ENCODE data around the gene PTPRD. TPM values are rescaled to one million over a fixed set of nuclear protein-coding genes. Genes with fewer than 3 reads are reported as not detected.

The PTPRD gene
- total and polyA plus RNA-seq, 2 of the 4 experiments (the other 2 are of a cell fraction): 0.07 to 0.18 TPM

DNA sequence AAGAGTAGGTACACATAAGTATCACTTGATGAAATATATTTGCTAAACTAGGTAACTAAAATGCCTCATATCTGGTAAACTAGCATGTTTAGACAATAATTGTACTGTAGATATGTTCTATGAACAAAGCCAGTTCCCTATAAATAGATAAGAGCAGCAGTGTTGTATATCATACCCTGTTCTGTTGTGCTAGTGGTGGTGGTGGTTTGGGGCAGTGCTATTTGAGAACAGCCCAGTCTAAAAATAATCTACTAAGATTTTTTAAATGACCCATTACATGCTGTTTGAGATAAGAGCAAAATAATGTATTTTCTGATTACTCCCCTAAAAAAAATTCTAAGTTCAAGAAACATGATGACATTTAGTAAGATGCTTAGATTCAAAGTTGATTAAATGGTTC, 1984.0 kb downstream of the PTPRD start:
- no peaks in the 10 kb centered on the region; the same call in 1 of the 2 replicates for H3K9me3 ChIP-seq (ENCODE audit: control insufficient read depth, insufficient read depth, low read length)
- dilution Hi-C loops (cut with HindIII; ENCODE audit: low sequenced_read_pairs, unreplicated experiment): no loop called here
- no peak overlapping the region for H2BK120ac ChIP-seq (ENCODE audit: low read depth, low read length)
- H2AK9ac ChIP-seq (replicated peaks; ENCODE audit: low read depth, low read length, poor library complexity): no peak overlapping the region
- H2AFZ ChIP-seq (replicated peaks; ENCODE audit: low read length, poor library complexity): no peak overlapping the region
- H3K36me3 ChIP-seq (ENCODE audit: control insufficient read depth, insufficient read depth, low read length): no peaks in the 10 kb centered on the region
- H3K79me1 ChIP-seq (ENCODE audit: low read depth in 1 of 2, low read length in 2 of 2): no peaks in the 10 kb centered on the region
- H3K4me2 ChIP-seq (ENCODE audit: low read depth, low read length): no peak overlapping the region
- H3K9ac ChIP-seq (ENCODE audit: low read depth, low read length): no peak overlapping the region
- no peak overlapping the region for H4K8ac ChIP-seq (ENCODE audit: low read depth in 2 of 2, low read length in 2 of 2)
- BruUV-seq (replicated peaks): no TSS peak
- no peak overlapping the region for H2BK15ac ChIP-seq (ENCODE audit: low read depth, low read length)
- H4K20me1 ChIP-seq (ENCODE audit: insufficient read depth, low read length): no peaks in the 10 kb centered on the region
- H3K23ac ChIP-seq (ENCODE audit: low read depth, low read length): no peak overlapping the region
- no peak overlapping the region for H3K56ac ChIP-seq (ENCODE audit: extremely low read depth, insufficient read depth, low read length)
- ATAC-seq (ENCODE audit: low read depth) (no peak), DNase-seq (no peak)
- no peak overlapping the region for H3K18ac ChIP-seq (ENCODE audit: low read depth, low read length)
- intact Hi-C loops (cut with micrococcal nuclease): no loop called here
- no peak overlapping the region for H3K4me3 ChIP-seq (ENCODE audit: insufficient read depth, low read depth, low read length)
- POLR2A ChIA-PET (ENCODE audit: unreplicated experiment): no interaction called here
- no peak overlapping the region for H2AK5ac ChIP-seq (ENCODE audit: low read depth, low read length)
- no peak overlapping the region for H4K5ac ChIP-seq (ENCODE audit: low read depth, low read length)
- no peak overlapping the region for H3K4ac ChIP-seq (ENCODE audit: low read depth, low read length)
- H3K27me3 ChIP-seq (ENCODE audit: control insufficient read depth, insufficient read depth, low read length): no peaks in the 10 kb centered on the region
- no peak overlapping the region for H2BK20ac ChIP-seq (ENCODE audit: low read depth, low read length)
- CTCF ChIA-PET: no interaction called here
- no peak overlapping the region for H3K14ac ChIP-seq (replicated peaks; ENCODE audit: low read depth, low read length)
- no peak overlapping the region for H4K91ac ChIP-seq (ENCODE audit: insufficient read depth, low read depth, low read length)
- no peak overlapping the region for H2BK5ac ChIP-seq (ENCODE audit: low read depth, low read length, poor library complexity, severe bottlenecking)
- H3K27ac ChIP-seq (ENCODE audit: insufficient read depth, low read length): no peak overlapping the region
- TF ChIP-seq, protein P1, sequence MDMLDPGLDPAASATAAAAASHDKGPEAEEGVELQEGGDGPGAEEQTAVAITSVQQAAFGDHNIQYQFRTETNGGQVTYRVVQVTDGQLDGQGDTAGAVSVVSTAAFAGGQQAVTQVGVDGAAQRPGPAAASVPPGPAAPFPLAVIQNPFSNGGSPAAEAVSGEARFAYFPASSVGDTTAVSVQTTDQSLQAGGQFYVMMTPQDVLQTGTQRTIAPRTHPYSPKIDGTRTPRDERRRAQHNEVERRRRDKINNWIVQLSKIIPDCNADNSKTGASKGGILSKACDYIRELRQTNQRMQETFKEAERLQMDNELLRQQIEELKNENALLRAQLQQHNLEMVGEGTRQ (IDR thresholded peaks at IDR 0.05; ENCODE audit: low read depth, low read length): no peak
- no peak for TF ChIP-seq RCOR1 (IDR thresholded peaks at IDR 0.05; ENCODE audit: insufficient replicate concordance, low read length)
- no peaks in the 10 kb centered on the region for H3K4me1 ChIP-seq (ENCODE audit: control insufficient read depth, insufficient read depth, low read length)
- no peaks in the 10 kb centered on the region for H3K9me1 ChIP-seq (ENCODE audit: insufficient read depth, low read length)
- in situ Hi-C loops (cut with MboI; ENCODE audit: low sequenced_read_pairs): no loop called here
